ENCODE results near the gene MMP25.

DNA sequence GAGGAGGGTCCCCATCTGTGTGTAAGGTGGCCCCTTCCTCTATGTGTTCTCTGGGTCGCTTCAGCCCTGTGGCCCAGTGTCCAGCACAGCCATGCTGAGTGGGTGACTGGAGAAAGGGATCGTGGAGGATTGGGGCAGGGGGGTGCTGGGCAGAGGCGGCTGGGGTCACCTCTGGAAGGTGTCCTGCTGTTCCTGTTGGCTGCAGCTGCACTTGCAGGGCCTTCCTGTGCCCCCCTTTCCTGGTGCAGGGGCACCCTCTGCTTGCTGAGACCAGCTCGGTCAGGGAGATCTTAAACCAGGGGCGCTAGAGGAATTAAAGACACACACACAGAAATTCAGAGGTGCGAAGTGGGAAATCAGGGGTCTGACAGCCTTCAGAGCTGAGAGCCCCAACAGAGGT is 30.2 kb downstream of the MMP25 start:
- TF ChIP-seq CTCF (IDR thresholded peaks at IDR 0.05; ENCODE audit: insufficient read depth, low read length, poor library complexity, severe bottlenecking), result no peak
- no peak for TF ChIP-seq EZH2phosphoT487 (conservative IDR thresholded peaks at IDR 0.05; ENCODE audit: low read length)
